ENCODE measurements around the gene GNB2.

The GNB2 gene

DNA sequence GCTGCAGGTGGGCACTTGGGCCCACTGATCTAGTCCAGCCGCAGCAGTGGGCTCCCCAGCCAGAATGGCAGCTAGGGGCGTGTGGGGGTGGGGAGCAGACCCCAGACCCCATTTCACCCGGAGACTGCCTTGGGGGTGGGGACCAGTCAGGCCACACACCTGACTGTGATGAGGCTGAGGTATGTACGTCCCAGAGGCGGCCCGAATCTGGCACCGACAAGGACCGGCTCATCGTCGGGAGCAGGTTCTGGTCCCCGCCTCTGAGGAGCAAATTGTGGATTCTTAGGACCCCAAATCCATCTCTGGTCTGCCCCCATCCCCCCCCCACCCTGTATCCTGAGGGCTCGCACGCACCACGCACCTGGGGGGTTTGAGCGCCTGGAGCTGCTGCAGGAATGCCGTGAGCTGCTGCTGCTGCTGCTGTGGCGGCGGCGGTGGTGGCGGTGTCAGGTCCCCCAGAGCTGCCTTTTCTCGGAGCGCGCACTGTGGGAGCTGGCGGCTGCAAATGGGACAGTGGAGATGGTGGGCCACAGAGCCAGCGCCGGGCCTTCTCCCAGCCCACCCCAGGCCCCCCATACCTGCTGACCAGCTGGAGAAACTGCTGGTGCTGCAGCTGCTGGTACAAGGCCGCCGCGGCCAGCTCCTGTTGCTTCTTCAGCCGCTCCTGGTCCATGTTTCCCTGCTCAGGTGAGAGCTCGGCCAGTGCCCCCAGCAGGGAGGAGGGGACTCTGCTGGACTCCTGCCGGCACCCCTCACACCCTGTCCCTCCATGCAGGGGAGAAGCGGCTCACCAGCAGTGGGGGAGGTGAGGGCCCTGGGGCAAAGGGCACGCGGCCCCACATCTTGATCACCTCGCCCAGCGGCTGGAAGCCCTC, 10.4 kb downstream of the GNB2 start:
- no peak for TF ChIP-seq GATA3 (IDR thresholded peaks at IDR 0.05; ENCODE audit: low read depth, low read length)
- TF ChIP-seq GATA2 (IDR thresholded peaks at IDR 0.05; ENCODE audit: low read depth, low read length): no peak

DNA sequence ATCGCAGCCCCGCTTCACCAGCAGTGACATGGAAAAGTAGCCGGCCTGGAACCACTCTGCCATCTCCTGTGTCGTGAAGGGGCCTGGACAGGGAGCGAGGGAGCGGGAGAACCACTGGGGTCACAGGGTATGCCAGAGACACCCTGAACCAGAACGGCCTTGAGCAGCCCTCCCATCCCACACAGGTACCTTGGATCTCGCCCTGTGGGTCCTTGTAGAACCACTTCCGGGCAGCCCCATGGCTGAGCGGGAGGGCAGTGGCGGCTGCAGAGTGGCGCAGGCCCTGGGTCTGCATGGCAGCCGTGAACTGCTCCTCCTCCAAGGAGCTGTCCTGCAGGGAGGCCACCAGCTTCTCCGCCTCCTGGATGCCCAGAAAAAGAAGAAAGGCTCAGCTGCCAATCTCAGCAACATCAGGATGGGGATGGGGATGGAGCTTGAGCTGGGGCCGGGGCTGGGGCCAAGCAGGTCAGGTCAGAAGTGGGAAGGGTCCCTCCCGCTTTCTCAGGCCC, 11.0 kb downstream of the GNB2 start:
- TF ChIP-seq GATA3 (IDR thresholded peaks at IDR 0.05; ENCODE audit: low read depth, low read length) (no peak), GATA2 (IDR thresholded peaks at IDR 0.05; ENCODE audit: low read depth, low read length) (no peak)

DNA sequence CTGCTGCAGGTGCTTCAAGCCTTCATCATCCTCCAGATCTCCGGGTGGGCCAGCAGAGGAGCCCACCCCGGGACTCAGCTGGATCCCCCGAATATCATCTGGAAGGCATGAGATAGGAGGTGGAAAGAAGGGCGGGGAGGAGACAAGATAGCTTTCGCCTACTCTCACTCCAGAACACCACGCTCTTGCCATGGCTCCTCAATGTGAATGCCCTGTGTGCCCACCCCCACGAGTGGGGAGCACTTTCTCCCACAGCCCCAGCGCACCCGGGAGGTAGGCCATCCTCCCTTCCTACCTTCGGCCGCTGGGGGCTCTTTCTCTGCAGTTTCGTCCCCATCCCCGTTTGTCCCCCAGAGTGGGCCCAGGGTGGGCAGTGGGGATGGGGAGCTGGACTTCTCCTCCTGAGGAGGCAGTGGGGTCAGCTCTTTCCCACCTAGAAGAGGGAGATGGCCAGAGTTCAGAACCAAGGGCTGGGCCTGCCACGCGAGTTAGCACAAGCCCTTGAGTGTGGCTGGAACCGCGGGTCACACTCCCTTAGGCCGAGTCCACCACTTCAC, 11.6 kb downstream of the GNB2 start:
- TF ChIP-seq GATA3 (IDR thresholded peaks at IDR 0.05; ENCODE audit: low read depth, low read length) (no peak), GATA2 (IDR thresholded peaks at IDR 0.05; ENCODE audit: low read depth, low read length) (no peak)

DNA sequence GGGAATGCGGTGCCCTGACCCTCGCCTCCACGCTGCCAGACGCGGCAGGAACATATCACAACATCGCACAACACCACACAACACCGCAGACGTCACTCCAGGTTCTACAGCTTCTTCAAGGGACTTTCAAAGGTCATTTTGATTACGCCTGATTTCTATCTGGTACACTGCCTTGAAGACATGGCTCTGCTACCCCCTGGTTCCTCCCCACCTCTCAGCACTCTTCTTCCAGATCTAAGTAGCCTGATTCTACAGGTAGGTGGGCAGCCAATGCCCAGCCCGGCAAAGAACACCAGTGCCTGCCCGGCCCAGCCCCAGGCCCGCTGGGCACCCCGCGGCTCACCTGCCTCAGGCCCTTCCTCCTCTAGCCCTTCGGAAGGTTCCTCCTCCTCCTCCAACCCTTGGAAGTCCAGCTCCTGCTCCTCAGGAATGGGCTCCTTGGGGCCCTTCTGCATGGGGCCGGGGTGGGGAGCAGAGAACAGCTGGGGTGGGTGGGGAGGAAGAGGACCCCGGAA, 12.1 kb downstream of the GNB2 start:
- TF ChIP-seq GATA2 (IDR thresholded peaks at IDR 0.05; ENCODE audit: low read depth, low read length): no peak
- TF ChIP-seq GATA3 (IDR thresholded peaks at IDR 0.05; ENCODE audit: low read depth, low read length): no peak

DNA sequence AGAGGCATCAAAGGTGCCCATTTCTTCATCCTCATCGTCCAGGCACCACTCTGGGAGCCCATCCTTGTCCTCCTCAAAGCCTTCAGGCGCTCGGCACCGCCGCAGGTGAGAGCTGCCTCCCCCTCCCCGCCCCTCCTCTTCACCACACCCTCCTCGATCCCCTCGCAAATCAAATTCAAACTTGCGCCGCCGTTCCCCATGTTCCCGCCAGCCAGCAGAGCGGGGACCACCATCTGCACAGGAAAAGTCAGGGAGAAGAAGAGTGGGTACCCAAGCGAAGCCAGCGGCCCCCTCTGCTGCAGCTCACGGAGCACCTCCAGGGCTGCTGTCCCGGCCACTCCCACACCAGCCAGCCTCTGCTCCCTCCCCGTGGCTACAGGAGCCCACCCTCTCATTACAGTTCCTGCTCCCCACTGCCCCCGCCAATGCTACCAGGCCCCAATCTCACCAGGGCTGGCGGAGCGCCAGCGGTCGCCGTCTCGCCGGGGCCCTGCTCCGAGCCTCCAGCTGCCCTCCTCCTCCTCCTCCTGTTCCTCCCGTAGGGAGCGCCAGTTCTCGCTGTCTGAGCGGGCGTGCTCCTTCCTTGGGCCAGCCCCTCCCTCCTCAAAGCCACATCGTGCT, 12.8 kb downstream of the GNB2 start:
- TF ChIP-seq GATA2 (IDR thresholded peaks at IDR 0.05; ENCODE audit: low read depth, low read length) (no peak), GATA3 (IDR thresholded peaks at IDR 0.05; ENCODE audit: low read depth, low read length) (no peak)

DNA sequence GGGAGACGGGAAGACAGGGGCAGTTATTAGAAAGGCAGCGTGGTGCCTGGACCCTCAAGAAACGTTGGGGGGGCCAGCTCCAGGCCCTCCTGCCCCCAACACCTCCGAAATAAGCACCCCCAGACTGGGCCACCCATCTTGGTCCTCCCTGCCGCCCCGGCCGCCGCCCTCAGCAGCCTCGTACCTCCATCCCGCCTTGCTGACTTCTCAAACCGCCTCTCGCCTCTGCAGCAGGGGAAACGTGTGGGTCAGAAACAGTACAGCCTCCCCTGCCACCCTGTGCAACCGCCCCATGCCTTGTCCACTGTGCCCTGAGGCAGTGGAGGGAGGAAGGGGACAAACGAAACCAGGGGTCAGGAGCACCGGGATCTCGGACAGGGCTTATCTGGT, 13.3 kb downstream of the GNB2 start:
- TF ChIP-seq GATA2 (IDR thresholded peaks at IDR 0.05; ENCODE audit: low read depth, low read length): no peak
- TF ChIP-seq GATA3 (IDR thresholded peaks at IDR 0.05; ENCODE audit: low read depth, low read length): no peak

DNA sequence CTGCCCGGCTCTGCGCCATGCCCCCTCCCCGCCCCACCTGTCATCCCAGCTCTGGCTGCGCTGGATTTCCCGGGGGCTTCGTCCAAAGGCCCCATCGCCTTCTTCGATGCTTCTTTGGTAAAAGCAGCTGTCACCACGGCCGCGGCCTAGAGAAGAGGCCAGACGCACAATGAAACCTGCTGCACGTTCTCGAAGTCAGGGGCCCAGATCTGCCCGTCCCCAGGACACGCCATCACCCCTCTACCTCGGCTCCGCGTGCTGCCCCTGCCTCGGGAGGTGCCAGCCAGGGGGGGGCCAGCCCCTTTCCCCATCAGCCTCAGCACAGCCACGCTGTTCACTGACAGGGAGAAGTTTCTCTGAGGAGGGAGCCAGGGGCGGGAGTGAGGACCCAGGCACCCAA, 13.7 kb downstream of the GNB2 start:
- TF ChIP-seq GATA3 (IDR thresholded peaks at IDR 0.05; ENCODE audit: low read depth, low read length) (no peak), GATA2 (IDR thresholded peaks at IDR 0.05; ENCODE audit: low read depth, low read length) (no peak)

DNA sequence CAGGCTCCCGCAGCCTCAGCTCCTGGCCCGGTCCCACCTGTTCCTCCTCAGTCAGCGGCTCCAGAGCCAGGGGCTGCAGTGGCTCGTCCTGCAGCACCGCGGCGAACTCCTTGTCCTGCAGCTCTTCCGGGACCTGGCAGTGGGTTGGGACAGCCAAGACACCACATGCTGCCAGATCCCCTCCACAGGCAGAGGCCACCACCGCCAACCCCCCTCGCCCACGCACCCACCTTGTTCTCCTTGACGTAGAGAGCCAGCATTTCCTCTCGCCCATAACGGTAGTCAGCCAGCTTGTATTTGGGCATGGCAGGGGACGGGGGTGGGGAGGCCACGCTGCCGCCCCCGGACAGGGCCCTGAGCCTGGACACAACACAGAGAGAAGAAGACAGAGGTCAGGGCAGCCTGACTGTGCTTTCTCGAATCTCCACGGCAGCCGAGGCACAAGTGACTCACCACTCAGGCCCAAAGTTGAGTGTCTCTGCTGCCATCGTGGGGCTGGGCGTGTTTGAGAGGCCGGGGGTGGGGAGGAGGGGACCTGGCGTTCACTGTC, 14.3 kb downstream of the GNB2 start:
- TF ChIP-seq GATA3 (IDR thresholded peaks at IDR 0.05; ENCODE audit: low read depth, low read length) (no peak), GATA2 (IDR thresholded peaks at IDR 0.05; ENCODE audit: low read depth, low read length) (no peak)

DNA sequence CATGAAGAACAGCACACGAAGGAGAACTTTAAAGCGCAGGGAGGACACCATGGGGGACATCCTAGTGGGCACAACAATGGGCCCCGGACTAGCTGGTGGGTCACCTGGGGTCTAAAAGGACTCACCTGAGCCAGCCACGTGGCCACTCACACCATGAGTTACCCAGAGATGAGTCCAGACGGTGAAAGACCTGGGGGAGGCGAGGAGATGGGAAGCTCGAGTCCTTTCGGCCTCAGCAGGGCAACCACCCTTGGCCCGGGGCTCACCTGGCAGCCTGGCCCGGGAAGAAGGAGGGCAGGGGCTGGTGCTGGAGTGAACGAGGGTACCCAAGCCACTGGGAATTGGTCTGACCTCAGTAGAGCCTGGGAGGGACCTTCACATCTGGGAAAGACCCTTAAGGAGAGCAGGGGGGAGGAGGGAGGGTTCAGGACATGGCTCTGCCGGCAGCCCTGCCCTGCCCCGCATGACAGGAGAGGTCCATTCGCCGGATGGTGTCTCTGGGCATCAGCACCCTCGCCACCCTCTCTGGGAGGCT, 14.9 kb downstream of the GNB2 start:
- no peak for TF ChIP-seq GATA2 (IDR thresholded peaks at IDR 0.05; ENCODE audit: low read depth, low read length)
- TF ChIP-seq GATA3 (IDR thresholded peaks at IDR 0.05; ENCODE audit: low read depth, low read length): no peak

DNA sequence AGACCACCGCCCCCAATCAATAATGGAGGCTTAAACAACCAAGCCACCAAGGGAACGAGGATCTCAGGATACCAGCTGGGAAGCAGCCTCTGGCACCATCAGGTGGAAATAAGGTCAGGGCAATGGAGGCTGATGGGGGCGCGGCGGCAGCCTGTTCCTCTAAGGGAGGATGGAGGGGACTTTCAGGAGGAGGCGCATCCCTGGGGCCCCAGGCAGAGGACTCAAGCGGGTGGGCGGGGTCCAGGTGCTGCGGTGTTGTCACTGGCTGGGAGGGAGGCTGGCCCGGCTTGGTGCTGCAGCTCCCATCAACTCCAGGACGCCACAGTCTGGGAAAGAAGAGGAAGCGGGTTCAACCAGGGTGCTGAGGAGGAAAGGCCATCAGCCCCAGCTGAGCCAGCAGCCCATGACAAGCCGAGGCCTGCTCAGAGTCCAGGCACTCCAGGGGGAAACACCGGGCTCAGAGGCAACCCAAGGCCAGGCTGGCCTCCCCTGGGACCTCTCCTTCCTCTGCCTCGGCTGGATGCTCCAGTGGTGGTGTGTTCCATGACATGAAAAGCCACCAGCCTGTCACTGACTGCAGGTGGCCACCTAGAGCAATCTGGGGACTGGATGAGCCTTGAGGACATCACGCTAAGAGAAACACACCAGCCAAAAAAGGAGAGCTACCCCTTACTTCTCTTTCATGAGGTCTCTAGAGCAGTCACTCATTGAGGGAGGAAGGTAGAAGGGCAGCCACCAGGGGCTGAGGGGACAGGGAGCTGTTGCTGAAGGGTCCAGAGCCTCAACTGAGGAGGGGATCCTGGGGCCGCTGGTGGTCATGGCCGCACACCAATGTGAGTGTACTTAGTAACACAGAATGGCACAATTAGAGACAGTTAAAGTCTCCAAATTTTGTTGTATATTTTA, 15.9 kb downstream of the GNB2 start:
- TF ChIP-seq GATA3 (IDR thresholded peaks at IDR 0.05; ENCODE audit: low read depth, low read length) (no peak), GATA2 (IDR thresholded peaks at IDR 0.05; ENCODE audit: low read depth, low read length) (no peak)

DNA sequence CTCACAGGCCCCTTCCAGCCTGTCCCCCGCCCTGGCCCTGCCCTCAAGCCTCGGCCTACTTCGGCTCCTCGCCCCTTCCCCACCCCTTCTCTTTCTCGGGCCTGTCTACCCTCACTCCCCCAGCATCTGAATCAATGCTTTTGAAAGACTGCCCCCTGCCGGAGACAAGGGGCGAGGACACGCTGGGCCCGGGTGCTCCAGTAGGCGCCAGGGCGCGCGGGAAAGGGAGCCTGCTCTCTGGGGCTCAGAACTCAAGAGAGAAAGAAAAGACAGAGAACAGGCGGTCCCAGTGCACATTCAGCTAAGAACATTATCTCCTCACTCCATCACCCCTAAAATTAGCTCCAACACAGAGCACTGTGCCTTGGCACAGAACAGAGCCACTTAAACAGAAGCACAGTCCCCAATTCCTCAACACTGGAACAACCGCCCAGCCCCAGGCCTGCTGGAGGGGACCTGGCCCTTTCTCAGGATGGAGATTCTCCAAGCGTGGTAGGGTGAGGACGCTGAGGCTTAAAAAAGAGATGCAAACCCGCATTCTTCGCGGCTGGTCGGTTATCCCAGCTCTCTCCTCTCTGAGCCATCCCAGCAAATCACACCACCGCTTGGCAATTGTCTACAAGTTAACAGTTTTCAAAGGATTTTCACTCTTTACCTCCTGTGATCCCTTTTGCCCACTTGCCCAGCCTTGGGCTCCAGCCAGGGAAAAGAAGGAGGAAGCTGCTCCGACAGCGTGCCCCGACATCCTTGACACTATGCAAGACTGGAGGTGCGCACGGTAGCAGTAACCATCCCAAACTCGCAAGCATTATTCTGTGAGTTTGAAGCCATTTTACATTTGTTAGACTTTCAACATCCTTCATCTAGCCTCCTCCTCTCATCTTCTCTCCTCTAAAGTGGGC, 18.4 kb downstream of the GNB2 start:
- TF ChIP-seq GATA2 (IDR thresholded peaks at IDR 0.05; ENCODE audit: low read depth, low read length): no peak
- TF ChIP-seq GATA3 (IDR thresholded peaks at IDR 0.05; ENCODE audit: low read depth, low read length): no peak

DNA sequence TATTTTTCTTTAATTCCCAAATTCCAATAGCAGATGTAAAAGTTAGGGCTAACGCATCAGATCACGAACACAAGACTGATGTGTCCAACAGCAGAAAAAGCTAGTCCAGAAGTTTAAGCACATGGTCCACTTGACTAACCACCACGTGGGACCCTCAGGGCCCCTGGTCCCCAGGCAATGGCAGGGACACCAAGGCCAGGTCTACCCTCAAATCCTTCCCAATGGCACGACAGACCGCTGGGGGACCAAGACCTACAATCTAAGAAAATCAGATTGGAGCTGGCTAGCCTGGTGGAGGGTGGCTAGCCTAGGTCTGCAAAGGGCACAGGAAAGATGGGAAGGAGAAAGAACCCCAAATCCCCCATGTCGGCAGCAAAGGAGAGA, 19.0 kb downstream of the GNB2 start:
- TF ChIP-seq GATA3 (IDR thresholded peaks at IDR 0.05; ENCODE audit: low read depth, low read length): no peak

Measured in SH-SY5Y (cell line).